Ovary (tissue), 3 donors: Measurements from ENCODE around the gene ICA1.

Experiments
- CTCF ChIP-seq, 3 donors: fragments of 450-650 bp in 2 of 3; fragments of 200-600 bp in 1 of 3; IDR thresholded peaks; one replicate each; pipeline versions ENCODE4 v1.5.1 to v1.8.0; 2016 to 2022; ENCODE audit warnings: antibody characterized with exemption in 3 of 3, mild to moderate bottlenecking in 1 of 3
- EP300 ChIP-seq: sonication (generic); formaldehyde crosslinking; IDR thresholded peaks from one replicate; pipeline ENCODE4 v1.6.1; 2017; ENCODE audit warnings: antibody characterized with exemption
- POLR2A ChIP-seq: fragments of 450-650 bp; IDR thresholded peaks from one replicate; pipeline ENCODE4 v1.6.1; 2017; ENCODE audit warnings: antibody characterized with exemption, mild to moderate bottlenecking, moderate library complexity
- donor health status: DM: no; HTN: no; CAD: no.

GRCh38 chr7:8146106-8146787, 115.7 kb downstream of the ICA1 start:
- TF ChIP-seq CTCF (IDR thresholded peaks at IDR 0.05) (no peak), POLR2A (no peak), EP300 (no peak)
